OCI-LY7 (cell line): ENCODE data around the gene ENTPD6. TPM values are rescaled to one million over a fixed set of nuclear protein-coding genes. Genes with fewer than 3 reads are reported as not detected.

ENCODE experiments used
- BruUV-seq: library from RNA; stranded (reverse); fragments of 400-500 nt; replicated peaks from 2 replicates; lab custom pipeline; 2021; lab: Mats Ljungman, UMichigan
- CTCF ChIA-PET: fragments of 300-600 bp; sonication (Branson Sonifier 250); formaldehyde crosslinking; loops from one replicate; lab custom pipeline; 2022; ENCODE audit warnings: antibody characterized with exemption; ENCODE audit not compliant: unreplicated experiment; lab: Charles Lee
- POLR2A ChIA-PET: fragments of 300-600 bp; sonication (Branson Sonifier 250); formaldehyde crosslinking; loops from one replicate; lab custom pipeline; 2022; ENCODE audit warnings: antibody characterized with exemption; lab: Charles Lee
- DNase-seq: peaks from one replicate; pipeline ENCODE4 v3.0.0-alpha.2; 2015; ENCODE audit warnings: low spot score
- H2AFZ ChIP-seq: fragments of 200-600 bp; sonication (generic), shearing (Covaris generic); 2 replicates; pipeline ENCODE4 v1.6.1; 2014; ENCODE audit warnings: mild to moderate bottlenecking, antibody characterized with exemption, low read length, moderate library complexity
- H3K27ac ChIP-seq: fragments of 200-600 bp; sonication (generic); 2 replicates; pipeline ENCODE4 v1.5.1; 2014; ENCODE audit warnings: mixed run types, low read depth, mild to moderate bottlenecking, moderate library complexity, low read length, inconsistent platforms; ENCODE audit not compliant: poor library complexity, severe bottlenecking
- H3K36me3 ChIP-seq: fragments of 200-600 bp; sonication (generic); 2 replicates; pipeline ENCODE4 v1.6.1; 2014; ENCODE audit warnings: mild to moderate bottlenecking, antibody characterized with exemption, low read length, moderate library complexity, mixed read lengths; ENCODE audit not compliant: insufficient read depth
- H3K4me1 ChIP-seq: fragments of 200-600 bp; sonication (generic); 2 replicates; pipeline ENCODE4 v1.5.1; 2014; ENCODE audit warnings: mild to moderate bottlenecking, low read length; ENCODE audit not compliant: insufficient read depth, poor library complexity, severe bottlenecking
- H3K4me2 ChIP-seq: fragments of 200-600 bp; sonication (generic); 2 replicates; pipeline ENCODE4 v1.6.1; 2014; ENCODE audit warnings: mild to moderate bottlenecking, low read length
- H3K4me3 ChIP-seq: fragments of 200-600 bp; sonication (generic); 2 replicates; pipeline ENCODE4 v1.5.1; 2014; ENCODE audit warnings: mild to moderate bottlenecking, low read depth, low read length; ENCODE audit not compliant: poor library complexity, severe bottlenecking
- H3K79me2 ChIP-seq: fragments of 200-600 bp; sonication (generic); 2 replicates; pipeline ENCODE4 v1.6.1; 2016; ENCODE audit warnings: low read depth, mild to moderate bottlenecking, low read length, moderate library complexity, mixed read lengths; ENCODE audit not compliant: insufficient read depth
- H3K9me2 ChIP-seq: fragments of 200-600 bp; sonication (generic); 2 replicates; pipeline ENCODE4 v1.6.1; 2016; ENCODE audit warnings: mild to moderate bottlenecking, low read length, mixed read lengths; ENCODE audit not compliant: insufficient read depth
- H3K9me3 ChIP-seq: fragments of 200-600 bp; sonication (generic); 2 replicates; pipeline ENCODE4 v1.6.1; 2014; ENCODE audit warnings: mild to moderate bottlenecking, mixed run types, low read length, mixed read lengths
- H4K20me1 ChIP-seq: fragments of 200-600 bp; sonication (generic); 2 replicates; pipeline ENCODE4 v1.6.1; 2014; ENCODE audit warnings: mild to moderate bottlenecking, antibody characterized with exemption, low read length, moderate library complexity, mixed read lengths; ENCODE audit not compliant: insufficient read depth
- CTCF ChIP-seq: fragments of 200-600 bp; sonication (generic); conservative IDR thresholded peaks from 2 replicates; pipeline ENCODE4 v1.5.1; 2014; ENCODE audit warnings: mild to moderate bottlenecking, antibody characterized with exemption, low read length, moderate library complexity, mixed read lengths
- EZH2phosphoT487 ChIP-seq: fragments of 200-600 bp; sonication (generic); IDR thresholded peaks from 2 replicates; pipeline ENCODE4 v1.6.1; 2018; ENCODE audit warnings: low read depth, borderline replicate concordance, mild to moderate bottlenecking, mixed run types, antibody characterized with exemption, low read length, moderate library complexity, mixed read lengths
- intact Hi-C: fragments of 100-400 bp; cut with micrococcal nuclease; formaldehyde crosslinking; loops from one replicate; pipeline ENCODE4 v1.10.0; 2022; ENCODE audit not compliant: unreplicated experiment
- total RNA-seq, 2 experiments: library from RNA; depleted of rRNA in 1 of 2; stranded (reverse); fragments of >200 nt in 1 of 2; shearing (Covaris generic) in 1 of 2; gene quantifications; 2 replicates each; pipeline ENCODE4 v1.2.3, GENCODE V29; 2014 to 2022

ENTPD6 gene
- total RNA-seq, 2 experiments from 2014 or later = 4.2 TPM; not detected in 1

- CTCF ChIA-PET = no interaction called here
- Histone ChIP-seq H3K4me1 (no peaks in the 10 kb centered on the region), H4K20me1 (no peaks in the 10 kb centered on the region), H3K9me2 (no peaks in the 10 kb centered on the region), H3K4me2 (no peak overlapping the region), H3K9me3 (no peaks in the 10 kb centered on the region), H3K4me3 (no peak overlapping the region), H3K27ac (no peak overlapping the region), H2AFZ (no peak overlapping the region), H3K79me2 (no peaks in the 10 kb centered on the region), H3K36me3 (no peaks in the 10 kb centered on the region)
- POLR2A ChIA-PET = no interaction called here
- no peak for DNase-seq
- intact Hi-C loops = no loop called here
- BruUV-seq = no TSS peak
- no peak for TF ChIP-seq CTCF
- TF ChIP-seq EZH2phosphoT487 = no peak
These were observed 42.3 kb downstream of the ENTPD6 start for GRCh38 chr20:25237610-25238318.

GRCh38 chr20:25238319-25239037 lies 43.0 kb downstream of the ENTPD6 start:
- ChIA-PET CTCF (no interaction called here), POLR2A (no interaction called here)
- no peak for TF ChIP-seq EZH2phosphoT487
- TF ChIP-seq CTCF = no peak
- no peaks in the 10 kb centered on the region for H3K36me3 ChIP-seq
- intact Hi-C loops = no loop called here
- H3K9me3 ChIP-seq = peaks cover 3% of the 10 kb centered on the region; the same call in 1 of the 2 replicates
- H3K4me1 ChIP-seq = no peaks in the 10 kb centered on the region
- H3K9me2 ChIP-seq = no peaks in the 10 kb centered on the region
- H3K79me2 ChIP-seq = no peaks in the 10 kb centered on the region
- BruUV-seq = no TSS peak
- no peak overlapping the region for H3K4me3 ChIP-seq
- H2AFZ ChIP-seq = no peak overlapping the region
- DNase-seq = no peak
- no peak overlapping the region for H3K27ac ChIP-seq
- no peaks in the 10 kb centered on the region for H4K20me1 ChIP-seq
- no peak overlapping the region for H3K4me2 ChIP-seq
